Posterior vena cava (tissue), 2 donors: ENCODE results near the gene ZNF827. TPM values are rescaled to one million over a fixed set of nuclear protein-coding genes. Genes with fewer than 3 reads are reported as not detected.

Source experiments
- DNase-seq: peaks from one replicate; pipeline ENCODE4 v3.0.0-alpha.2; 2020; ENCODE audit warnings: low spot score
- intact Hi-C, 2 donors: fragments of 100-400 bp; cut with DNase I; formaldehyde crosslinking; loops; one replicate each; pipeline versions ENCODE4 v1.14.1 to v1.14.2; 2022 to 2023
- total RNA-seq, 2 donors: library from RNA; stranded (reverse); fragmentation: NEBNext Ultra II Directional; extraction: Animal tissue kit (Norgen Biotek cat#: 25700); gene quantifications; one replicate each; pipeline ENCODE4 v1.2.1, GENCODE V29; 2021
- donor health status: DM: yes; HTN: yes; CAD: no.
- donor health status: DM: yes; HTN: yes; CAD: no.

The ZNF827 gene
- total RNA-seq, 2 donors from 2014 or later: 11.3 to 11.9 TPM

DNA sequence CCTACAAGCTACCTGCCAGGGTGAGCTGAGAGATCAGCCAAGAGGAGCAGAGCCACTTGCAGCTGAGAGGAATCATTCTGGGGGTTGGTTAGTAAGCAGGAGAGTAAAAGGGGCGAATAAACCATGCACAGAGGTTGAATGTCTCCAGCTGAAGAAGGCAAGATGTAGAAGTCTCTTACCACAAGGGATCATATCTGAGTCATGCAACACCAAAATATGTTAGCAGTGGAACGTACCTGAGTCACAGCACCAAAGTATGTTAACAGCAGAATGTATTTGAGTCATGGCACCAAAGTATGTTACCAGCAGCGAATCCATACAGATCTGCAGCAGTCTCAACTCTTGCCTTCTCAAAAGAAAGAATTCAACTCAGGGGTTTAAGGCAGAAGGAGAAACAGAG lies 228.8 kb downstream of the ZNF827 start:
- no peak for DNase-seq
- intact Hi-C loops: no loop called here

DNA sequence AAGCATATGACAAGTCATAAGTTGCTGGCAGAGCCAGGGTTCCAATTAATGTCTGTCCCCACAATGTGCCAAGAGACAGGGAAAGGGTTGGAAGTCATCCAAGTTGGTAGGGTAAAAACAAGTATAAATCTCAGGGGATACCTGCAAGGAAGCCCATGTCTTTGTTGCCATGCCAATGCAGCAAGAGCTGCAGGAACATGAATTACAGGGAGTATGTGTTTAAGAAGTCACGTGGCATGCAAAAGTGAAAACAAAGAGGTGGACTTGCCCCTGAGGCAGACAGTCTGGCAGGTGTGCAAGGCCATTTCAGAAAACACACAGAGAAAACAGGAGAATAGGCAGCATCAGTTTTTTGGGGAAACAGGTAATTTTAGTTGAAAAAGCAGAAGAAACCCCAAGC lies 229.3 kb downstream of the ZNF827 start:
- no peak for DNase-seq
- intact Hi-C loops: no loop called here

Other genes starting within 250 kb of the ZNF827 start
- gene LSM6, start 236.9 kb upstream of the ZNF827 start, total RNA-seq: 10 to 100 TPM; 16.3 to 25.6 TPM